GM10266 (cell line): ENCODE results near the gene RYR3.

ENCODE experiments used
- DNase-seq: peaks from one replicate; pipeline ENCODE4 v3.0.0; 2012; ENCODE audit errors: extremely low spot score
- TF ChIP-seq, protein P1 (sequence below): IDR thresholded peaks from 2 replicates; pipeline ENCODE4 v1.5.1; 2012; ENCODE audit warnings: mild to moderate bottlenecking, low read depth; ENCODE audit not compliant: control insufficient read depth, insufficient read depth; ENCODE audit errors: missing control alignments

RYR3 gene

DNA sequence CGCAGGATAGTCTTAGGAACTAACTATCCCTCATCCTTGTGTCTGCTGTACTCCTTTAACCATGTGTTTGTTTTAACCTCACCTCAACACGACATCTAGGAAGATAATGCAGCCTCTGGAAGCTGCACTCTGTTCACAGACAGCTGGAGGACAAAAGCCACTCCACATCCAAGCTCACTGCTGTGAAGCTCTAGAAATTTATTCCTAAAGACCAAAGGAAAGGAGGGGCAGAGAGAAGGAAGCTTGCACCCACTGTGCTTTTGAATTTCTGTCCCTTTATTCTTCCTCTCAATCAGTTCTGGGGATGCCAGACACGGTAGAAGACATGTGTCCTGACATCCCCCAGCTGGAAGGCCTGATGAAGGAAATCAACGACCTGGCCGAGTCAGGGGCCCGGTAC lies 474.6 kb downstream of the RYR3 start:
- no peak for DNase-seq
- TF ChIP-seq, protein P1, sequence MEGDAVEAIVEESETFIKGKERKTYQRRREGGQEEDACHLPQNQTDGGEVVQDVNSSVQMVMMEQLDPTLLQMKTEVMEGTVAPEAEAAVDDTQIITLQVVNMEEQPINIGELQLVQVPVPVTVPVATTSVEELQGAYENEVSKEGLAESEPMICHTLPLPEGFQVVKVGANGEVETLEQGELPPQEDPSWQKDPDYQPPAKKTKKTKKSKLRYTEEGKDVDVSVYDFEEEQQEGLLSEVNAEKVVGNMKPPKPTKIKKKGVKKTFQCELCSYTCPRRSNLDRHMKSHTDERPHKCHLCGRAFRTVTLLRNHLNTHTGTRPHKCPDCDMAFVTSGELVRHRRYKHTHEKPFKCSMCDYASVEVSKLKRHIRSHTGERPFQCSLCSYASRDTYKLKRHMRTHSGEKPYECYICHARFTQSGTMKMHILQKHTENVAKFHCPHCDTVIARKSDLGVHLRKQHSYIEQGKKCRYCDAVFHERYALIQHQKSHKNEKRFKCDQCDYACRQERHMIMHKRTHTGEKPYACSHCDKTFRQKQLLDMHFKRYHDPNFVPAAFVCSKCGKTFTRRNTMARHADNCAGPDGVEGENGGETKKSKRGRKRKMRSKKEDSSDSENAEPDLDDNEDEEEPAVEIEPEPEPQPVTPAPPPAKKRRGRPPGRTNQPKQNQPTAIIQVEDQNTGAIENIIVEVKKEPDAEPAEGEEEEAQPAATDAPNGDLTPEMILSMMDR, result no peak

DNA sequence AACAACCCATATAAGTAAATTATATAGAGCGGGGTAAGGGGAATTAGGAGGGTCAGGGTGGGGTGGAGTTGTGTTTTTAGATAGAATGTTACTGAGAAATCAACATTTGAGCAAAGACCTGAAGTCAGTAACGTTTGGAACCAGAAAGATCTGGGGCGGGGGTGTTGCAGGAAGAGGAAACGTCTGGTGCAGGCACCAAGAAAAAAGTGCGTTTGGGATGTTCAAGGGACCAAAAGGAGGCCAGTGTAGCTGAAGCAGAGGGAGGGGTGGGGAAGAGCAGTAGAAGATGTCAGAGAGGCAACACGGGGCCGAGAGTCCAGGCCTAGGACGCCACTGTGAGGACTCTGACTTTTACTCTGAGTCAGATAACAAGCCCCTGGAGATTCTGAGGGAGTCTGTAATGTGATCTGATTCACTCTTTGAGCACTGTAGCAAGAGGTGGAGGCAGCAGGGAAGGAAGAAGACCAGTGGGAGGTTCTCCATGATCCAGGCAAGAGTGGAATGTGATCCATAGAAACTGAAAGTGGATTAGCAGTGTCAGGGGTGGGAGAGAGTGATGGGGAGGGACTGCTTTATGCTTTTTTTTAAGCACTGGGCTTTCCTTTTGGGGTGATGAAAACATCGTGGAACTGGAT lies 478.3 kb downstream of the RYR3 start:
- TF ChIP-seq, protein P1, result no peak
- no peak for DNase-seq

DNA sequence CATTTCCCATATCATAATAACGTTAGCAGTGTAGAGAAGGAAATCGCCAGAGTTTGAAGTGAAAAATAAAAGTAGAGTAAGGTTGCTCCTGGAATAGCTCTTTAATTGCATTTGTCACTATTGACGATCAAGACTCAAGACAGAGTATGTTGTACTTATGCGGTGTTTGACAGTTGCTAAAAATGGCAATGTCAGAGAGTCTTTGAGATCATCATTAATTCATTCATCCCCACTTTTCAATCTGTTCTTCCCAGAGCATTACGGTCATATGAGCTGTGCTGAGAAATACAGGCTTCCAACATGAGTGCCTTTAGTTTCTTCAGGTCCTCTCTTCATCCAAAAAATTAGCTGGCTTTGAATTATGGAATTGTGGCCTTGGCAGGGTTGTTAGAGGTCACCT lies 483.7 kb downstream of the RYR3 start:
- no peak for DNase-seq
- TF ChIP-seq, protein P1, result no peak

DNA sequence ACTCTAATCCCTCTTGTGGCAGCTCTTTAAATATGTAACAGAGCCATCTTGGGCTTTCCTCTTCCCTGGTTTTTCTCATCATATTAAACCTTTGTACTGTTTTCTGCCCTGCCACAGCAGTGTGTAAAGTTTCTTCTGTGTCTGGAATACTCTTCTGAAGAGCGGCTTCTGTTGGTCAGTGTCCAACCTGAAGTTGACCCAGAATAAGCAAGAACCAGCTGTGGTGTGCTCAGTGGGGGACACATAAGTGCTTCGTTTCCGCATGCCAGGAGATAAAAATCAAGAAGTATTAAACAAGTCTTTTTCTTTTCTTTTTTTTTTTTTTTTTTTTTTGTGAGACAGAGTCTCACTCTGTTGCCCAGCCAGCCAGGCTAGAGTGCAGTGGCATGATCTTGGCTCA lies 484.3 kb downstream of the RYR3 start:
- TF ChIP-seq, protein P1, result no peak
- DNase-seq, result no peak

DNA sequence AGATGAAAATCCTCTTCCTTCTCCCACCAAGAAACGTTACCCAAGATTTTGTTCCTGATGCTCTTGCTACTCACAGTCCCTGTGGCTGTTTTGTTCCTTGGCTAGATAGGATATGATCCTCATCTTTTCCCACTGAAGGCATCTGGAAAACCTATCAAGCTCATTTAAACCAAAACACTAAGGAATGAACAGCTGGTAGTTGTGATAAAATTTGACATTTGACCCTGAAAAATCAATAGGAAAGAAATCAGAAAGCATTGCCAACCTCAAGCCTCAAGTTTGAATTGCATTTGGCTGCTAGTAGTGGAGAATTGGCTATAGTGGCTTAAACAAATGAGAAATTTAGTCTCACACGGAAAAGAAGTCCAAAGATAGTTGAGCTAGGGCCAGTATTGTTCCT lies 486.9 kb downstream of the RYR3 start:
- TF ChIP-seq, protein P1, result no peak
- DNase-seq, result no peak

DNA sequence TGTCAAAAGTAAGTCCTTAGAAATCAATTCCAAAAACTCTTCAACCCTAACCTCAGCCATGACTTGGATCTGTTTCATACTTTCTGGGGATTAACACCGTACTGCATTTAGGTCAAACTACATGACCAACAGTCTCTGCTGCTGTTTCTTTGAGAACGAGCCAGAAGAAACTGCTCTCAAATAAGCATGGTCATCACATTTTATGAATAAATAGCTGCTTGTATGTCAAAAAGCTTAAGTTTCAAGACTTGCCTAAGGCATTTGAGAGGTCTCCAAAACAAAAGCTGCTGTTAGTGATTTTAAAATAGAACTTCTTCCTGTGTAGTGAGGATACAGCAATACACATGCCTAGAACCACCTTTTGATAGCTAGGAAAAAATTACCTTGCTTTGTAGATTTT lies 491.2 kb downstream of the RYR3 start:
- TF ChIP-seq, protein P1, result no peak
- DNase-seq, result no peak

DNA sequence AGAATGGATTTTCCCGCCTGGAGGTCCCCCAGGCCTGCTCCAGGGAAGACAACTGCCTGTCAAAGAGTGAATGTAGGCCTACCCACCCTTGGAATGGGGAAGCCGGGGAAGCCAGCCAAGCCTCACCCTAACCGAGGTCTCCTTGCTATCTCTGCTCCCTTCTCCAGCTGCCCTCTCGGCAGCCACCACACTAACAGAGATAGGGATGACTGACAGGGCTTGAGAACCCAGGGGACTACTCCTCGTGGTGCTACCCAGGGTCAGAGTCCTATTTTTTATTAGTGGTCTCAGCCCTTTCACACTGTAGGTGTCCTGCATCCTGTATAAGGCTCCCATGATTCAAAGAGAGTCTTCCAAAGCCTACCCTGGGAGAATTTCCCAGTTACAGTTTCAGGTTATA lies 496.9 kb downstream of the RYR3 start:
- no peak for DNase-seq
- TF ChIP-seq, protein P1, result no peak
